ENCODE results near the gene ARHGAP40. TPM values are rescaled to one million over a fixed set of nuclear protein-coding genes. Genes with fewer than 3 reads are reported as not detected.

The ARHGAP40 gene
- total and polyA plus RNA-seq, 9 of the 15 experiments (the other 6 are each of a cell fraction or from before 2014, with no cell fraction given) = not detected

- TF ChIP-seq NFATC3 (IDR thresholded peaks at IDR 0.05) (no peak), ZNF79 (CRISPR knock-in tag; IDR thresholded peaks at IDR 0.05; ENCODE audit: low read depth) (no peak), TRIM25 (IDR thresholded peaks at IDR 0.05; ENCODE audit: borderline replicate concordance) (no peak), NKRF (IDR thresholded peaks at IDR 0.05; ENCODE audit: borderline replicate concordance) (peak; percentile 60; the same call in 1 of the 2 replicates), RBM15 (IDR thresholded peaks at IDR 0.05; ENCODE audit: insufficient read depth, low read length) (no peak), E2F6 (IDR thresholded peaks at IDR 0.05; ENCODE audit: borderline replicate concordance in 1 of 2, extremely low read depth in 1 of 2, insufficient read depth in 1 of 2, insufficient read length in 1 of 2, low read depth in 1 of 2, low read length in 1 of 2, poor library complexity in 1 of 2, severe bottlenecking in 1 of 2) (peak in 1 of 2 experiments; percentile 73), TEAD2 (tag; IDR thresholded peaks at IDR 0.05) (no peak), TCF7L2 (IDR thresholded peaks at IDR 0.05; ENCODE audit: low read depth, low read length) (no peak), ZSCAN32 (CRISPR knock-in tag; IDR thresholded peaks at IDR 0.05) (no peak), ILF3 (IDR thresholded peaks at IDR 0.05; ENCODE audit: borderline replicate concordance) (no peak), KLF13 (tag; IDR thresholded peaks at IDR 0.05; ENCODE audit: borderline replicate concordance, low read depth) (no peak), FOSL1 (tag; conservative IDR thresholded peaks at IDR 0.05) (0 out of 2 replicates have a peak, but pooled peaks have one; percentile 16), TCF3 (CRISPR knock-in tag; IDR thresholded peaks at IDR 0.05) (no peak), PHB2 (IDR thresholded peaks at IDR 0.05; ENCODE audit: low read depth) (no peak), ZNF436 (CRISPR knock-in tag; IDR thresholded peaks at IDR 0.05) (no peak), POLR2A (conservative IDR thresholded peaks at IDR 0.05) (peak; percentile 85), KAT2B (IDR thresholded peaks at IDR 0.05; ENCODE audit: low read depth, low read length) (no peak), FOXA3 (CRISPR knock-in tag; conservative IDR thresholded peaks at IDR 0.05 in 1 of 2, IDR thresholded peaks at IDR 0.05 in 1 of 2) (no peak), DPF2 (IDR thresholded peaks at IDR 0.05) (0 out of 2 replicates have a peak, but pooled peaks have one; percentile 3), SRSF7 (optimal IDR thresholded peaks at IDR 0.05; ENCODE audit: low read depth, low read length) (no peak), ZNF316 (IDR thresholded peaks at IDR 0.05) (peak; percentile 52), SREBF1 (IDR thresholded peaks at IDR 0.05; ENCODE audit: borderline replicate concordance, low read depth, low read length) (no peak), RCOR1 (IDR thresholded peaks at IDR 0.05; ENCODE audit: borderline replicate concordance in 1 of 2, low read depth in 2 of 2, low read length in 2 of 2) (no peak), CCNT2 (IDR thresholded peaks at IDR 0.05; ENCODE audit: borderline replicate concordance, extremely low read depth, insufficient read length, low read depth, low read length) (no peak), ZNF699 (CRISPR knock-in tag; IDR thresholded peaks at IDR 0.05; ENCODE audit: insufficient replicate concordance) (no peak)
Observed at GRCh38 chr20:38674092-38674764, 72.6 kb downstream of the ARHGAP40 start (continued).

All from K562 (cell line).